Mammary epithelial cell (primary cell): ENCODE data around the gene TNIK.

Experiments
- CTCF ChIP-seq, 2 donors: IDR thresholded peaks in 1 of 2; conservative IDR thresholded peaks in 1 of 2; 2 replicates each; pipeline ENCODE4 v1.5.1; 2011 to 2012; ENCODE audit warnings: inconsistent platforms in 2 of 2, low read length in 2 of 2, mild to moderate bottlenecking in 2 of 2, control low read depth in 1 of 2, low read depth in 1 of 2; ENCODE audit not compliant: insufficient read depth in 1 of 2; ENCODE audit errors: extremely low read depth in 1 of 2
- EZH2 ChIP-seq: IDR thresholded peaks from 2 replicates; pipeline ENCODE4 v1.6.1; 2012; ENCODE audit warnings: low read length, inconsistent platforms, borderline replicate concordance

- TF ChIP-seq CTCF (conservative IDR thresholded peaks at IDR 0.05 in 1 of 2, IDR thresholded peaks at IDR 0.05 in 1 of 2; ENCODE audit: extremely low read depth in 1 of 2, insufficient read depth in 1 of 2, low read depth in 1 of 2, low read length in 2 of 2) (no peak), EZH2 (no peak)
These were observed 365.8 kb downstream of the TNIK start for GRCh38 chr3:171094411-171094810.
